Muscle of leg (tissue), 11 donors: Measurements from ENCODE around the gene ABHD5. TPM values are rescaled to one million over a fixed set of nuclear protein-coding genes. Genes with fewer than 3 reads are reported as not detected.

Experiments
- DNase-seq: peaks from one replicate; pipeline ENCODE4 v3.0.0; 2013
- H3K27ac ChIP-seq: one replicate; pipeline ENCODE4 v1.5.1; 2013; ENCODE audit warnings: mild to moderate bottlenecking, low read length, control low read depth
- H3K27me3 ChIP-seq: one replicate; pipeline ENCODE4 v1.6.1; 2013; ENCODE audit warnings: low read length; ENCODE audit not compliant: control insufficient read depth, insufficient read depth
- H3K36me3 ChIP-seq: one replicate; pipeline ENCODE4 v1.6.1; 2013; ENCODE audit warnings: low read length; ENCODE audit not compliant: control insufficient read depth, insufficient read depth
- H3K4me1 ChIP-seq: one replicate; pipeline ENCODE4 v1.6.1; 2013; ENCODE audit warnings: low read length; ENCODE audit not compliant: control insufficient read depth, insufficient read depth
- H3K4me3 ChIP-seq: one replicate; pipeline ENCODE4 v1.5.1; 2013; ENCODE audit warnings: low read length, control low read depth
- H3K9me3 ChIP-seq: replicated peaks from 2 replicates; pipeline ENCODE4 v1.6.1; 2013; ENCODE audit warnings: low read depth, low read length; ENCODE audit not compliant: control insufficient read depth
- WGBS: methylation state at CpG from one replicate; pipeline ENCODE4 v1.1.5; 2013; ENCODE audit warnings: missing lambda C conversion rate; ENCODE audit not compliant: insufficient coverage; 5-methylcytosine and 5-hydroxymethylcytosine counted together
- polyA plus RNA-seq, 8 donors: library from polyadenylated mRNA; unstranded; fragments of 120-200 nt; gene quantifications; one replicate each; pipeline versions ENCODE4 v1.2.1 to v1.2.3, GENCODE V29; 2013; ENCODE audit warnings: inconsistent platforms in 1 of 8, low replicate concordance in 1 of 8; ENCODE audit not compliant: insufficient read length in 8 of 8, insufficient read depth in 1 of 8
- total RNA-seq: library from RNA; stranded (reverse); fragments of 120-200 nt; gene quantifications from one replicate; pipeline ENCODE4 v1.2.4, GENCODE V29; 2013

ABHD5 gene
- total and polyA plus RNA-seq, 9 donors: 8.8 to 11.6 (median 10.8) TPM

- Histone ChIP-seq H3K4me3 (no peak overlapping the region), H3K4me1 (peaks cover 9% of the 10 kb centered on the region), H3K9me3 (no peaks in the 10 kb centered on the region), H3K36me3 (no peaks in the 10 kb centered on the region), H3K27ac (no peak overlapping the region), H3K27me3 (no peaks in the 10 kb centered on the region)
- no peak for DNase-seq
- WGBS: 90% methylated on average over 2 of the region's 3 CpGs
These were observed 62.2 kb downstream of the ABHD5 start for GRCh38 chr3:43752905-43753304.

GRCh38 chr3:43753741-43754715, 63.3 kb downstream of the ABHD5 start:
- no peak overlapping the region for H3K27ac ChIP-seq

GRCh38 chr3:43755516-43756200, 64.9 kb downstream of the ABHD5 start:
- Histone ChIP-seq H3K27ac (no peak overlapping the region), H3K27me3 (no peaks in the 10 kb centered on the region), H3K4me3 (no peak overlapping the region), H3K9me3 (no peaks in the 10 kb centered on the region), H3K36me3 (no peaks in the 10 kb centered on the region), H3K4me1 (peaks cover 14% of the 10 kb centered on the region)
- 82% methylated on average over 3 of the region's 8 CpGs for WGBS
- no peak for DNase-seq

More at GRCh38 chr3:43753741-43754715, 63.3 kb downstream of the ABHD5 start:
- Histone ChIP-seq H3K36me3 (no peaks in the 10 kb centered on the region), H3K9me3 (no peaks in the 10 kb centered on the region), H3K27me3 (no peaks in the 10 kb centered on the region), H3K4me1 (peaks cover 13% of the 10 kb centered on the region), H3K4me3 (no peak overlapping the region)
- 45% methylated on average over 2 of the region's 5 CpGs for WGBS
- DNase-seq: no peak

- WGBS: 68% methylated on average over 2 of the region's 2 CpGs
- no peak for DNase-seq
- H3K27ac ChIP-seq: no peak overlapping the region
- H3K27me3 ChIP-seq: no peaks in the 10 kb centered on the region
- H3K36me3 ChIP-seq: no peaks in the 10 kb centered on the region
- H3K4me3 ChIP-seq: no peak overlapping the region
- peaks cover 14% of the 10 kb centered on the region for H3K4me1 ChIP-seq
- H3K9me3 ChIP-seq: no peaks in the 10 kb centered on the region
These were observed 67.1 kb downstream of the ABHD5 start for GRCh38 chr3:43757666-43758321.

- peak; percentile 19 for DNase-seq
- no peak overlapping the region for H3K27ac ChIP-seq
- H3K27me3 ChIP-seq: no peaks in the 10 kb centered on the region
- 20% methylated on average over 1 of the region's 4 CpGs for WGBS
- peaks cover 10% of the 10 kb centered on the region for H3K4me1 ChIP-seq
- H3K4me3 ChIP-seq: no peak overlapping the region
- H3K36me3 ChIP-seq: no peaks in the 10 kb centered on the region
- H3K9me3 ChIP-seq: no peaks in the 10 kb centered on the region
These were observed 68.0 kb downstream of the ABHD5 start for GRCh38 chr3:43758592-43759225.

- Histone ChIP-seq H3K4me3 (no peak overlapping the region), H3K36me3 (no peaks in the 10 kb centered on the region), H3K9me3 (no peaks in the 10 kb centered on the region), H3K27me3 (no peaks in the 10 kb centered on the region), H3K27ac (no peak overlapping the region), H3K4me1 (peaks cover 5% of the 10 kb centered on the region)
- 41% methylated on average over 6 of the region's 6 CpGs for WGBS
- DNase-seq: no peak
These were observed 68.6 kb downstream of the ABHD5 start for GRCh38 chr3:43759297-43759782.

- no peaks in the 10 kb centered on the region for H3K36me3 ChIP-seq
- no peak overlapping the region for H3K27ac ChIP-seq
- no CpG with 5 or more reads among the region's 2 CpGs for WGBS
- no peak overlapping the region for H3K4me3 ChIP-seq
- H3K27me3 ChIP-seq: no peaks in the 10 kb centered on the region
- no peaks in the 10 kb centered on the region for H3K9me3 ChIP-seq
- peaks cover 4% of the 10 kb centered on the region for H3K4me1 ChIP-seq
- DNase-seq: no peak
These were observed 69.2 kb downstream of the ABHD5 start for GRCh38 chr3:43759938-43760337.

GRCh38 chr3:43760938-43761337, 70.2 kb downstream of the ABHD5 start:
- Histone ChIP-seq H3K36me3 (no peaks in the 10 kb centered on the region), H3K4me1 (peaks cover 4% of the 10 kb centered on the region), H3K9me3 (no peaks in the 10 kb centered on the region), H3K27ac (no peak overlapping the region), H3K4me3 (no peak overlapping the region), H3K27me3 (no peaks in the 10 kb centered on the region)
- no CpG with 5 or more reads among the region's 4 CpGs for WGBS
- DNase-seq: no peak

GRCh38 chr3:43762451-43762850, 71.7 kb downstream of the ABHD5 start:
- no peaks in the 10 kb centered on the region for H3K9me3 ChIP-seq
- no peak for DNase-seq
- peaks cover 4% of the 10 kb centered on the region for H3K4me1 ChIP-seq
- H3K36me3 ChIP-seq: no peaks in the 10 kb centered on the region
- H3K27ac ChIP-seq: no peak overlapping the region
- WGBS: 95% methylated on average over 2 of the region's 6 CpGs
- no peak overlapping the region for H3K4me3 ChIP-seq
- H3K27me3 ChIP-seq: no peaks in the 10 kb centered on the region
